Karpas-422 (cell line): ENCODE data around the gene PTMA. TPM values are rescaled to one million over a fixed set of nuclear protein-coding genes. Genes with fewer than 3 reads are reported as not detected.

ENCODE experiments used
- DNase-seq: peaks from one replicate; pipeline ENCODE4 v3.0.0-alpha.2; 2015
- H2AFZ ChIP-seq: fragments of 200-600 bp; sonication (generic); 2 replicates; pipeline ENCODE4 v1.6.1; 2014; ENCODE audit warnings: antibody characterized with exemption, low read length, mixed read lengths
- H3K27ac ChIP-seq: fragments of 200-600 bp; sonication (generic); 2 replicates; pipeline ENCODE4 v1.5.1; 2014; ENCODE audit warnings: mild to moderate bottlenecking, low read length, moderate library complexity
- H3K27me3 ChIP-seq: fragments of 200-600 bp; sonication (generic); 2 replicates; pipeline ENCODE4 v1.6.1; 2014; ENCODE audit warnings: low read length, mixed read lengths
- H3K36me3 ChIP-seq: fragments of 200-600 bp; sonication (generic); 2 replicates; pipeline ENCODE4 v1.6.1; 2014; ENCODE audit warnings: low read length, mixed read lengths; ENCODE audit not compliant: insufficient read depth
- H3K4me1 ChIP-seq: fragments of 200-600 bp; sonication (generic); 2 replicates; pipeline ENCODE4 v1.6.1; 2014; ENCODE audit warnings: mild to moderate bottlenecking, low read length, mixed read lengths
- H3K4me2 ChIP-seq: fragments of 200-600 bp; sonication (generic); 2 replicates; pipeline ENCODE4 v1.6.1; 2014; ENCODE audit warnings: low read length, low read depth, mild to moderate bottlenecking; ENCODE audit not compliant: poor library complexity, severe bottlenecking
- H3K4me3 ChIP-seq: fragments of 200-600 bp; sonication (generic); 2 replicates; pipeline ENCODE4 v1.5.1; 2014; ENCODE audit warnings: mild to moderate bottlenecking, antibody characterized with exemption, low read length, mixed read lengths
- H3K79me2 ChIP-seq: fragments of 200-600 bp; sonication (generic); 2 replicates; pipeline ENCODE4 v1.6.1; 2014; ENCODE audit warnings: mild to moderate bottlenecking, low read length, mixed read lengths
- H3K9ac ChIP-seq: fragments of 200-600 bp; sonication (generic); 2 replicates; pipeline ENCODE4 v1.6.0; 2014; ENCODE audit warnings: low read length
- H3K9me2 ChIP-seq: fragments of 200-600 bp; sonication (generic), shearing (Covaris generic); replicated peaks from 2 replicates; pipeline ENCODE4 v1.6.0; 2014; ENCODE audit warnings: mild to moderate bottlenecking, low read length, moderate library complexity; ENCODE audit not compliant: insufficient read depth
- H3K9me3 ChIP-seq: fragments of 300-700, 200-600 bp; sonication (generic); 2 replicates; pipeline ENCODE4 v1.6.1; 2014; ENCODE audit warnings: low read length, mixed read lengths
- H4K20me1 ChIP-seq: fragments of 200-600 bp; sonication (generic); 2 replicates; pipeline ENCODE4 v1.6.1; 2014; ENCODE audit warnings: mild to moderate bottlenecking, antibody characterized with exemption, low read length, low read depth; ENCODE audit not compliant: insufficient read depth
- total RNA-seq: library from RNA; depleted of rRNA; stranded (reverse); fragments of >200 nt; shearing (Covaris generic); gene quantifications from 2 replicates; pipeline ENCODE4 v1.2.3, GENCODE V29; 2014; ENCODE audit warnings: low replicate concordance

Gene PTMA
- total RNA-seq, 1 experiment from 2014 or later, result 1,657 TPM

- H2AFZ ChIP-seq, result no peak overlapping the region
These were observed 43.6 kb upstream of the PTMA start for GRCh38 chr2:231664727-231665126.

GRCh38 chr2:231665245-231666170 lies 42.8 kb upstream of the PTMA start:
- H3K36me3 ChIP-seq, result no peaks in the 10 kb centered on the region
- peak overlapping the region; percentile 87 for H3K4me2 ChIP-seq
- no peak overlapping the region for H2AFZ ChIP-seq
- DNase-seq, result peak; percentile 49
- H3K4me1 ChIP-seq, result peaks cover 73% of the 10 kb centered on the region
- H3K27me3 ChIP-seq, result no peaks in the 10 kb centered on the region
- peak overlapping the region; percentile 93 for H3K9ac ChIP-seq
- no peaks in the 10 kb centered on the region for H3K9me3 ChIP-seq
- H3K9me2 ChIP-seq, result no peaks in the 10 kb centered on the region
- no peaks in the 10 kb centered on the region for H3K79me2 ChIP-seq
- peak overlapping the region; percentile 78 for H3K4me3 ChIP-seq
- H4K20me1 ChIP-seq, result no peaks in the 10 kb centered on the region
- H3K27ac ChIP-seq, result peak overlapping the region; percentile 100

More at GRCh38 chr2:231664727-231665126, 43.6 kb upstream of the PTMA start:
- no peak overlapping the region for H3K4me3 ChIP-seq
- H3K4me1 ChIP-seq, result peaks cover 67% of the 10 kb centered on the region
- no peaks in the 10 kb centered on the region for H4K20me1 ChIP-seq
- peak overlapping the region; percentile 93; the same call in 1 of the 2 replicates for H3K9ac ChIP-seq
- no peak for DNase-seq
- no peaks in the 10 kb centered on the region for H3K9me2 ChIP-seq
- no peaks in the 10 kb centered on the region for H3K79me2 ChIP-seq
- H3K27ac ChIP-seq, result peak overlapping the region; percentile 100
- H3K27me3 ChIP-seq, result no peaks in the 10 kb centered on the region
- no peaks in the 10 kb centered on the region for H3K9me3 ChIP-seq
- no peaks in the 10 kb centered on the region for H3K36me3 ChIP-seq
- no peak overlapping the region for H3K4me2 ChIP-seq

GRCh38 chr2:231666171-231667095 lies 41.9 kb upstream of the PTMA start:
- peak; percentile 88 for DNase-seq
- Histone ChIP-seq H4K20me1 (no peaks in the 10 kb centered on the region), H2AFZ (peak overlapping the region; percentile 60), H3K79me2 (no peaks in the 10 kb centered on the region), H3K4me3 (peak overlapping the region; percentile 78), H3K27me3 (no peaks in the 10 kb centered on the region), H3K27ac (peak overlapping the region; percentile 100), H3K9ac (peak overlapping the region; percentile 93), H3K36me3 (no peaks in the 10 kb centered on the region), H3K9me2 (no peaks in the 10 kb centered on the region), H3K4me1 (peaks cover 78% of the 10 kb centered on the region), H3K9me3 (no peaks in the 10 kb centered on the region), H3K4me2 (peak overlapping the region; percentile 87)

GRCh38 chr2:231667096-231667427 lies 41.3 kb upstream of the PTMA start:
- H3K9ac ChIP-seq, result peak overlapping the region; percentile 93
- H3K36me3 ChIP-seq, result no peaks in the 10 kb centered on the region
- H3K9me2 ChIP-seq, result no peaks in the 10 kb centered on the region
- no peaks in the 10 kb centered on the region for H4K20me1 ChIP-seq
- H3K79me2 ChIP-seq, result no peaks in the 10 kb centered on the region
- peak overlapping the region; percentile 87 for H3K4me2 ChIP-seq
- peaks cover 78% of the 10 kb centered on the region for H3K4me1 ChIP-seq
- peak overlapping the region; percentile 60; the same call in 1 of the 2 replicates for H2AFZ ChIP-seq
- H3K27me3 ChIP-seq, result no peaks in the 10 kb centered on the region
- H3K9me3 ChIP-seq, result no peaks in the 10 kb centered on the region
- H3K27ac ChIP-seq, result peak overlapping the region; percentile 100
- peak overlapping the region; percentile 78 for H3K4me3 ChIP-seq
- no peak for DNase-seq

- H3K27me3 ChIP-seq, result no peaks in the 10 kb centered on the region
- peak overlapping the region; percentile 78 for H3K4me3 ChIP-seq
- H3K4me1 ChIP-seq, result peaks cover 80% of the 10 kb centered on the region
- no peaks in the 10 kb centered on the region for H3K79me2 ChIP-seq
- no peaks in the 10 kb centered on the region for H3K9me2 ChIP-seq
- peak overlapping the region; percentile 87 for H3K4me2 ChIP-seq
- H3K9ac ChIP-seq, result peak overlapping the region; percentile 93
- no peak overlapping the region for H2AFZ ChIP-seq
- peak overlapping the region; percentile 100 for H3K27ac ChIP-seq
- DNase-seq, result peak; percentile 74
- H3K36me3 ChIP-seq, result no peaks in the 10 kb centered on the region
- H4K20me1 ChIP-seq, result no peaks in the 10 kb centered on the region
- H3K9me3 ChIP-seq, result no peaks in the 10 kb centered on the region
These were observed 40.8 kb upstream of the PTMA start for GRCh38 chr2:231667496-231667895.

- no peaks in the 10 kb centered on the region for H3K36me3 ChIP-seq
- H4K20me1 ChIP-seq, result no peaks in the 10 kb centered on the region
- no peak overlapping the region for H3K4me2 ChIP-seq
- no peak overlapping the region for H3K4me3 ChIP-seq
- H3K4me1 ChIP-seq, result peaks cover 83% of the 10 kb centered on the region
- DNase-seq, result no peak
- no peaks in the 10 kb centered on the region for H3K9me2 ChIP-seq
- H3K27ac ChIP-seq, result peak overlapping the region; percentile 100
- no peaks in the 10 kb centered on the region for H3K79me2 ChIP-seq
- H3K27me3 ChIP-seq, result no peaks in the 10 kb centered on the region
- no peak overlapping the region for H2AFZ ChIP-seq
- no peak overlapping the region for H3K9ac ChIP-seq
- H3K9me3 ChIP-seq, result no peaks in the 10 kb centered on the region
These were observed 39.3 kb upstream of the PTMA start for GRCh38 chr2:231668981-231669380.

- Histone ChIP-seq H3K9me3 (no peaks in the 10 kb centered on the region), H3K79me2 (no peaks in the 10 kb centered on the region), H3K9ac (peak overlapping the region; percentile 96), H3K9me2 (no peaks in the 10 kb centered on the region), H3K4me2 (peak overlapping the region; percentile 84), H3K27me3 (no peaks in the 10 kb centered on the region), H3K4me1 (peaks cover 87% of the 10 kb centered on the region), H2AFZ (no peak overlapping the region), H3K4me3 (peak overlapping the region; percentile 85), H4K20me1 (no peaks in the 10 kb centered on the region), H3K27ac (peak overlapping the region; percentile 100), H3K36me3 (no peaks in the 10 kb centered on the region)
- DNase-seq, result peak; percentile 94
These were observed 36.9 kb upstream of the PTMA start for GRCh38 chr2:231671270-231672050.
